HepG2 (cell line): ENCODE measurements around the gene IARS2. TPM values are rescaled to one million over a fixed set of nuclear protein-coding genes. Genes with fewer than 3 reads are reported as not detected.
"Not testable (repeated sequence)": the region's sequence is repeated elsewhere in the genome, so short reads cannot be mapped to it uniquely, and the experiment has no call there.

Experiments
- ATAC-seq: fragments of 200-7000 bp; cut with Tn5 transposase; 3 replicates; pipeline ENCODE4 v1.9.1; 2020; ENCODE audit warnings: mild to moderate bottlenecking, moderate library complexity
- BruUV-seq: library from RNA; stranded (reverse); fragments of 400-500 nt; replicated peaks from 2 replicates; lab custom pipeline; 2021; lab: Mats Ljungman, UMichigan
- CTCF ChIA-PET: fragments of 300-600 bp; formaldehyde crosslinking; extraction: SDS; loops from one replicate; lab custom pipeline; 2021; ENCODE audit warnings: low total read pairs, inconsistent platforms, low intra/inter-chr PET ratio; lab: Yijun Ruan, JAX
- POLR2A ChIA-PET: fragments of 350-600 bp; sonication (Branson Sonifier 250); formaldehyde crosslinking; loops from one replicate; lab custom pipeline; 2020; ENCODE audit warnings: antibody characterized with exemption, inconsistent platforms; lab: Yijun Ruan, JAX
- DNase-seq: peaks from one replicate; pipeline ENCODE4 v3.0.0-alpha.2; 2015; ENCODE audit warnings: low spot score
- FAIRE-seq: peaks from 3 replicates; lab custom pipeline; 2011; peaks lifted over from hg19 to GRCh38; lab: Jason Lieb, UNC
- H2AFZ ChIP-seq: one replicate; pipeline ENCODE4 v1.6.1; 2011; ENCODE audit warnings: low read length, inconsistent platforms
- H3K27ac ChIP-seq: fragments of 300-600 bp; 3 replicates; pipeline ENCODE4 v1.8.0; 2011; ENCODE audit warnings: mixed run types, mild to moderate bottlenecking, mixed read lengths, low read length, inconsistent platforms; ENCODE audit not compliant: insufficient read depth; ENCODE audit errors: extremely low read length
- H3K27me3 ChIP-seq, 2 experiments: fragments of 200-600 bp in 1 of 2; 2 replicates in 1 of 2; 3 replicates in 1 of 2; pipeline versions ENCODE4 v1.6.0 to v1.8.0; 2011; ENCODE audit warnings: low read length in 2 of 2, mild to moderate bottlenecking in 2 of 2, moderate library complexity in 2 of 2, inconsistent platforms in 1 of 2; ENCODE audit not compliant: insufficient read depth in 2 of 2, control insufficient read depth in 1 of 2
- H3K36me3 ChIP-seq, 2 experiments: fragments of 200-600 bp in 1 of 2; replicated peaks in 1 of 2; 2 replicates in 1 of 2; 3 replicates in 1 of 2; pipeline versions ENCODE4 v1.5.1 to v1.8.0; 2011; ENCODE audit warnings: low read length in 2 of 2, inconsistent platforms in 1 of 2; ENCODE audit not compliant: insufficient read depth in 2 of 2, control insufficient read depth in 1 of 2
- H3K4me1 ChIP-seq: 2 replicates; pipeline ENCODE4 v1.5.1; 2012; ENCODE audit warnings: low read length, inconsistent platforms; ENCODE audit not compliant: insufficient read depth
- H3K4me2 ChIP-seq: 2 replicates; pipeline ENCODE4 v1.6.0; 2011; ENCODE audit warnings: low read depth, low read length, inconsistent platforms
- H3K4me3 ChIP-seq, 3 experiments: fragments of 200-600 bp in 1 of 3; sonication (generic), shearing (Covaris generic) in 1 of 3; replicated peaks in 1 of 3; 2 replicates each; pipeline ENCODE4 v1.5.1; 2011 to 2016; ENCODE audit warnings: low read length in 3 of 3, inconsistent platforms in 2 of 3, low read depth in 2 of 3, mild to moderate bottlenecking in 2 of 3, control low read depth in 1 of 3, mixed read lengths in 1 of 3; ENCODE audit not compliant: insufficient read depth in 1 of 3
- H3K79me2 ChIP-seq: one replicate; pipeline ENCODE4 v1.6.1; 2011; ENCODE audit warnings: low read length, inconsistent platforms; ENCODE audit not compliant: insufficient read depth
- H3K9ac ChIP-seq: 2 replicates; pipeline ENCODE4 v1.6.0; 2011; ENCODE audit warnings: mild to moderate bottlenecking, low read depth, low read length, inconsistent platforms; ENCODE audit not compliant: insufficient read depth
- H3K9me3 ChIP-seq: 2 replicates; pipeline ENCODE4 v1.5.1; 2012; ENCODE audit warnings: mild to moderate bottlenecking, low read length
- H4K20me1 ChIP-seq: 2 replicates; pipeline ENCODE4 v1.6.0; 2011; ENCODE audit warnings: inconsistent platforms, mild to moderate bottlenecking, low read length, moderate library complexity; ENCODE audit not compliant: insufficient read depth
- ARNT2 ChIP-seq: sonication (generic); formaldehyde crosslinking; IDR thresholded peaks from 2 replicates; pipeline ENCODE4 v1.8.0; 2022; ENCODE audit warnings: mild to moderate bottlenecking, low read depth, missing genetic modification reagents, moderate library complexity
- CENPBD1 ChIP-seq: sonication (generic); formaldehyde crosslinking; IDR thresholded peaks from 2 replicates; pipeline ENCODE4 v1.8.0; 2022; ENCODE audit warnings: missing genetic modification reagents, low read depth, mild to moderate bottlenecking, borderline replicate concordance
- CREB1 ChIP-seq, 2 experiments: fragments of 450-650 bp in 1 of 2; IDR thresholded peaks; 2 replicates each; pipeline ENCODE4 v1.6.1; 2016 to 2017; ENCODE audit warnings: control low read depth in 1 of 2, mild to moderate bottlenecking in 1 of 2, missing compliant biosample characterization in 1 of 2, missing genetic modification characterization in 1 of 2
- NR3C1 ChIP-seq: sonication (generic); formaldehyde crosslinking; IDR thresholded peaks from 2 replicates; pipeline ENCODE4 v1.4.0; 2020; ENCODE audit warnings: missing genetic modification reagents
- ZNF407 ChIP-seq: sonication (generic); formaldehyde crosslinking; IDR thresholded peaks from one replicate; pipeline ENCODE4 v1.5.1; 2020; ENCODE audit warnings: mild to moderate bottlenecking, missing genetic modification reagents; ENCODE audit errors: not compliant biosample characterization
- ZNF598 ChIP-seq: sonication (generic); formaldehyde crosslinking; IDR thresholded peaks from 2 replicates; pipeline ENCODE4 v1.5.1; 2020; ENCODE audit warnings: mild to moderate bottlenecking, missing genetic modification reagents, borderline replicate concordance
- WGBS: methylation state at CpG from one replicate; pipeline ENCODE4 v1.1.6; 2017; ENCODE audit warnings: low lambda C conversion rate; 5-methylcytosine and 5-hydroxymethylcytosine counted together
- in situ Hi-C: cut with HindIII; loops from 2 replicates; pipeline ENCODE4 v1.10.0; 2017; ENCODE audit warnings: low pct_unique_long_range_greater_than_20kb; ENCODE audit not compliant: extremely low pct_ligation_motif_present
- intact Hi-C: fragments of 100-400 bp; cut with micrococcal nuclease; formaldehyde crosslinking; loops from one replicate; pipeline ENCODE4 v1.10.0; 2022; ENCODE audit not compliant: unreplicated experiment
- polyA plus RNA-seq, 8 experiments: library from polyadenylated mRNA; depleted of rRNA in 3 of 8; stranded (reverse) in 7 of 8; unstranded in 1 of 8; fragments of >200 nt; fragmentation: Illumina TruSeq in 4 of 8; extraction: Trizol in 4 of 8; gene quantifications; 2 replicates each; pipeline versions ENCODE4 v1.2.1 to v1.2.3, GENCODE V29; 2011 to 2016; ENCODE audit warnings: low read depth in 4 of 8, missing spikeins in 1 of 8, mixed read lengths in 1 of 8; ENCODE audit not compliant: insufficient read depth in 1 of 8
- total RNA-seq, 5 experiments: library from RNA; depleted of rRNA; stranded (reverse); fragments of >200 nt; fragmentation: Illumina TruSeq; extraction: Trizol; gene quantifications; 2 replicates each; pipeline ENCODE4 v1.2.3, GENCODE V29; 2016; ENCODE audit warnings: low read depth in 1 of 5

IARS2 gene
- total and polyA plus RNA-seq, 2 of the 13 experiments (the other 11 are each of a cell fraction or from before 2014, with no cell fraction given), result 28.6 to 122 TPM

DNA sequence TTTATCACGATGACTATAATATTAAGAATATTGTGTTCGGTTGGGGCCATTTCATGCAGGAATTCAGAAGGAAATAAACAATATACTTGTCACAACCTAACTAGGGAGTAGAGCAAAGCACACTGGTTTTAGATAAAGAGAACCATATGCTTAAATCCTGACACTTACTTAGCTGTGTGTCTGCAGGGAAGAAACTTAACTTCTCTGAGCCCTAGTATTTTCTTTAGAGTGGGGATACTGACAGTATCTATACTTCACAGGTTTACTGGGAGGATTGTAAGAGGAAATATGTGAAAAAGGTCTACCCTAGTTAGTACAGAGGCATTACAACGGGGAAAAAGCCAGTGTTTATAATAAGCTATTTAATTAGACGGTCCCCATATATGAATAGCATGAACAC lies 72.9 kb downstream of the IARS2 start (continued):
- TF ChIP-seq CREB1 (IDR thresholded peaks at IDR 0.05) (no peak), CREB1 (CRISPR knock-in tag; IDR thresholded peaks at IDR 0.05) (no peak)

DNA sequence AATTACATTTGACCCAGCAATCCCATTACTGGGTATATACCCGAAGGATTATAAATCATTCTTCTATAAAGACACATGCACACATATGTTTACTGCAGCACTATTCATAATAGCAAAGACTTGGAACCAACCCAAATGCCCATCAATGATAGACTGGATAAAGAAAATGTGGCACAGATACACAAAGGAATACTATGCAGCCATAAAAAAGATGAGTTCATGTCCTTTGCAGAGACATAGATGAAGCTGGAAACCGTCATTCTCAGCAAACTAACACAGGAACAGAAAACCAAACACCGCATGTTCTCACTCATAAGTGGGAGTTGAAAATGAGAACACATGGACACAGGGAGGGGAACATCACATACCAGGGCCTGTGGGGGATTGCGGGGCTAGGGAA lies 76.0 kb downstream of the IARS2 start:
- H3K27me3 ChIP-seq, H2AFZ ChIP-seq, DNase-seq, CTCF ChIA-PET, H4K20me1 ChIP-seq, H3K4me3 ChIP-seq, H3K4me1 ChIP-seq, H3K9me3 ChIP-seq, intact Hi-C loops, FAIRE-seq, ATAC-seq, BruUV-seq, H3K79me2 ChIP-seq, in situ Hi-C loops, H3K27ac ChIP-seq, H3K4me2 ChIP-seq, H3K9ac ChIP-seq, POLR2A ChIA-PET: not testable (repeated sequence)
- WGBS, result 95% methylated on average over 4 of the region's 4 CpGs
- peaks cover 10 to 50% of the 10 kb centered on the region in 2 experiments for H3K36me3 ChIP-seq

- intact Hi-C loops, result no loop called here
- no peaks in the 10 kb centered on the region for H4K20me1 ChIP-seq
- 100% methylated on average over 1 of the region's 1 CpG for WGBS
- no peak overlapping the region for H3K4me3 ChIP-seq
- FAIRE-seq, result no peak
- no peak overlapping the region for H3K27ac ChIP-seq
- CTCF ChIA-PET, result no interaction called here
- no TSS peak for BruUV-seq
- peaks cover 10 to 48% of the 10 kb centered on the region in 2 experiments for H3K36me3 ChIP-seq
- in situ Hi-C loops, result no loop called here
- H2AFZ ChIP-seq, result no peak overlapping the region
- POLR2A ChIA-PET, result no interaction called here
- no peaks in the 10 kb centered on the region for H3K4me1 ChIP-seq
- no peak for DNase-seq
- H3K27me3 ChIP-seq, result no peaks in the 10 kb centered on the region
- H3K79me2 ChIP-seq, result no peaks in the 10 kb centered on the region
- H3K9me3 ChIP-seq, result no peaks in the 10 kb centered on the region
- no peak overlapping the region for H3K4me2 ChIP-seq
- H3K9ac ChIP-seq, result no peak overlapping the region
- ATAC-seq, result no peak
- TF ChIP-seq ZNF598 (CRISPR knock-in tag) (no peak), CENPBD1 (CRISPR knock-in tag) (no peak), ZNF407 (CRISPR knock-in tag) (no peak), NR3C1 (no peak), ARNT2 (no peak)
Measured at GRCh38 chr1:220170836-220171526, 77.0 kb downstream of the IARS2 start.
